Tibial artery (tissue), 4 donors: Measurements from ENCODE around the gene CD244.
"Not testable (repeated sequence)": the region's sequence is repeated elsewhere in the genome, so short reads cannot be mapped to it uniquely, and the experiment has no call there.

Experiments used
- DNase-seq, 2 donors: peaks; one replicate each; pipeline ENCODE4 v3.0.0-alpha.2; 2019
- H3K27ac ChIP-seq, 2 donors: fragments of 200-600 bp; sonication (generic) in 1 of 2; 1 replicate in 1 of 2; 2 replicates in 1 of 2; pipeline ENCODE4 v1.5.1; 2018 to 2019; ENCODE audit warnings: mild to moderate bottlenecking in 1 of 2
- H3K27me3 ChIP-seq, 2 donors: fragments of 200-600 bp; sonication (generic) in 1 of 2; one replicate each; pipeline versions ENCODE4 v1.5.1 to v1.6.0; 2016 to 2019
- H3K36me3 ChIP-seq, 3 donors: fragments of 200-600 bp; sonication (generic) in 2 of 3; one replicate each; pipeline ENCODE4 v1.5.1; 2016 to 2019; ENCODE audit warnings: mild to moderate bottlenecking in 2 of 3
- H3K4me1 ChIP-seq, 4 donors: fragments of 200-600 bp; sonication (generic) in 2 of 4; 1 replicate in 3 of 4; 2 replicates in 1 of 4; pipeline ENCODE4 v1.5.1; 2016 to 2019
- H3K4me3 ChIP-seq, 2 donors: fragments of 200-600 bp; sonication (generic) in 1 of 2; 1 replicate in 1 of 2; 2 replicates in 1 of 2; pipeline ENCODE4 v1.5.1; 2018 to 2019; ENCODE audit warnings: mild to moderate bottlenecking in 2 of 2
- H3K9me3 ChIP-seq, 3 donors: fragments of 200-600 bp; sonication (generic) in 1 of 3; one replicate each; pipeline ENCODE4 v1.5.1; 2016 to 2019
- CTCF ChIP-seq, 2 experiments: fragments of 200-600 bp in 1 of 2; fragments of 450-650 bp in 1 of 2; IDR thresholded peaks; one replicate each; pipeline ENCODE4 v1.5.1; 2017 to 2019; ENCODE audit warnings: antibody characterized with exemption in 2 of 2, mild to moderate bottlenecking in 1 of 2, moderate library complexity in 1 of 2
- intact Hi-C: fragments of 100-400 bp; cut with DNase I; formaldehyde crosslinking; loops from one replicate; pipeline ENCODE4 v1.15.0; 2023; ENCODE audit warnings: low total_unique reads

Gene CD244

GRCh38 chr1:160882582-160882981 is 19.9 kb upstream of the CD244 start:
- TF ChIP-seq CTCF (IDR thresholded peaks at IDR 0.05) = no peak
- Histone ChIP-seq H3K36me3 (no peaks in the 10 kb centered on the region), H3K27ac (no peak overlapping the region), H3K4me3 (no peak overlapping the region), H3K27me3 (no peaks in the 10 kb centered on the region), H3K4me1 (no peaks in the 10 kb centered on the region), H3K9me3 (no peaks in the 10 kb centered on the region)
- DNase-seq = no peak
- intact Hi-C loops = no loop called here

- H3K4me3 ChIP-seq, H3K36me3 ChIP-seq, H3K9me3 ChIP-seq, H3K27ac ChIP-seq, H3K27me3 ChIP-seq, H3K4me1 ChIP-seq, DNase-seq, intact Hi-C loops: not testable (repeated sequence)
These were observed 18.6 kb upstream of the CD244 start for GRCh38 chr1:160881264-160881663.

GRCh38 chr1:160880216-160880615 is 17.5 kb upstream of the CD244 start:
- Histone ChIP-seq H3K4me3 (no peak overlapping the region), H3K27me3 (no peaks in the 10 kb centered on the region), H3K27ac (no peak overlapping the region), H3K36me3 (no peaks in the 10 kb centered on the region), H3K4me1 (no peaks in the 10 kb centered on the region), H3K9me3 (no peaks in the 10 kb centered on the region)
- intact Hi-C loops = no loop called here
- no peak for TF ChIP-seq CTCF (IDR thresholded peaks at IDR 0.05)
- no peak for DNase-seq

GRCh38 chr1:160879056-160879455 is 16.4 kb upstream of the CD244 start:
- H3K27me3 ChIP-seq = no peaks in the 10 kb centered on the region
- TF ChIP-seq CTCF (IDR thresholded peaks at IDR 0.05) = no peak
- H3K4me1 ChIP-seq = no peaks in the 10 kb centered on the region
- no peak overlapping the region for H3K27ac ChIP-seq
- no peaks in the 10 kb centered on the region for H3K36me3 ChIP-seq
- intact Hi-C loops = no loop called here
- H3K4me3 ChIP-seq = no peak overlapping the region
- H3K9me3 ChIP-seq = no peaks in the 10 kb centered on the region
- no peak for DNase-seq

GRCh38 chr1:160877221-160877620 is 14.5 kb upstream of the CD244 start:
- DNase-seq = no peak
- Histone ChIP-seq H3K4me3 (no peak overlapping the region), H3K36me3 (no peaks in the 10 kb centered on the region), H3K4me1 (no peaks in the 10 kb centered on the region), H3K9me3 (no peaks in the 10 kb centered on the region), H3K27me3 (no peaks in the 10 kb centered on the region), H3K27ac (no peak overlapping the region)
- TF ChIP-seq CTCF (IDR thresholded peaks at IDR 0.05) = no peak
- intact Hi-C loops = no loop called here

GRCh38 chr1:160876311-160876710 is 13.6 kb upstream of the CD244 start:
- H3K36me3 ChIP-seq = no peaks in the 10 kb centered on the region
- no peaks in the 10 kb centered on the region for H3K9me3 ChIP-seq
- no peak for TF ChIP-seq CTCF (IDR thresholded peaks at IDR 0.05)
- intact Hi-C loops = no loop called here
- H3K4me3 ChIP-seq = no peak overlapping the region
- no peaks in the 10 kb centered on the region for H3K27me3 ChIP-seq
- no peaks in the 10 kb centered on the region for H3K4me1 ChIP-seq
- H3K27ac ChIP-seq = no peak overlapping the region
- DNase-seq = no peak

GRCh38 chr1:160875591-160875990 is 12.9 kb upstream of the CD244 start:
- DNase-seq, H3K27ac ChIP-seq, H3K9me3 ChIP-seq: not testable (repeated sequence)

More at GRCh38 chr1:160875591-160875990, 12.9 kb upstream of the CD244 start:
- intact Hi-C loops, H3K4me1 ChIP-seq, H3K27me3 ChIP-seq, H3K4me3 ChIP-seq, H3K36me3 ChIP-seq: not testable (repeated sequence)
